K562 (cell line): ENCODE data around the gene NRF1. TPM values are rescaled to one million over a fixed set of nuclear protein-coding genes. Genes with fewer than 3 reads are reported as not detected.

ENCODE experiments used
- ATAC-seq: fragments of 200-7000 bp; cut with Tn5 transposase; 3 replicates; pipeline ENCODE4 v1.9.1; 2020; ENCODE audit warnings: moderate library complexity
- BruUV-seq: library from RNA; stranded (reverse); fragments of 400-500 nt; replicated peaks from 2 replicates; lab custom pipeline; 2021; lab: Mats Ljungman, UMichigan
- CTCF ChIA-PET: fragments of 300-600 bp; formaldehyde crosslinking; extraction: SDS; loops from one replicate; lab custom pipeline; 2021; ENCODE audit warnings: low intra/inter-chr PET ratio; lab: Yijun Ruan, JAX
- POLR2A ChIA-PET: fragments of 300-600, 350-650 bp; sonication (Branson Sonifier 250); formaldehyde crosslinking; extraction: SDS; loops from one replicate; lab custom pipeline; 2021; ENCODE audit warnings: antibody characterized with exemption, inconsistent platforms; lab: Yijun Ruan, JAX
- DNase-seq, 4 experiments: peaks; one replicate each; pipeline versions ENCODE4 v3.0.0 to v3.0.0-alpha.2; 2011 to 2018; ENCODE audit warnings: low spot score in 3 of 4, mixed read lengths in 3 of 4; ENCODE audit errors: extremely low read depth in 1 of 4
- FAIRE-seq: peaks from 2 replicates; lab custom pipeline; 2011; peaks lifted over from hg19 to GRCh38; lab: Jason Lieb, UNC
- H2AFZ ChIP-seq: 2 replicates; pipeline ENCODE4 v1.6.0; 2011; ENCODE audit warnings: low read depth, low read length, control low read depth, inconsistent platforms
- H3K27ac ChIP-seq: fragments of 200-600 bp; 3 replicates; pipeline ENCODE4 v1.8.0; 2011; ENCODE audit warnings: low read depth, mild to moderate bottlenecking, control low read depth, inconsistent platforms, low read length, moderate library complexity, mixed read lengths; ENCODE audit errors: extremely low read depth
- H3K27me3 ChIP-seq, 2 experiments: fragments of 300-600 bp in 1 of 2; 2 replicates in 1 of 2; 3 replicates in 1 of 2; pipeline versions ENCODE4 v1.6.0 to v1.8.0; 2011; ENCODE audit warnings: inconsistent platforms in 2 of 2, low read length in 2 of 2, mild to moderate bottlenecking in 1 of 2, mixed read lengths in 1 of 2, moderate library complexity in 1 of 2; ENCODE audit not compliant: control insufficient read depth in 2 of 2, insufficient read depth in 2 of 2
- H3K36me3 ChIP-seq: fragments of 300-600 bp; 3 replicates; pipeline ENCODE4 v1.8.0; 2011; ENCODE audit warnings: mild to moderate bottlenecking, low read length, inconsistent platforms; ENCODE audit not compliant: control insufficient read depth, insufficient read depth
- H3K4me1 ChIP-seq, 2 experiments: fragments of 200-600 bp in 1 of 2; replicated peaks in 1 of 2; 2 replicates in 1 of 2; 3 replicates in 1 of 2; pipeline versions ENCODE4 v1.5.1 to v1.8.0; 2011; ENCODE audit warnings: inconsistent platforms in 2 of 2, low read length in 2 of 2, mild to moderate bottlenecking in 1 of 2, mixed read lengths in 1 of 2, moderate library complexity in 1 of 2; ENCODE audit not compliant: control insufficient read depth in 2 of 2, insufficient read depth in 2 of 2
- H3K4me2 ChIP-seq: 2 replicates; pipeline ENCODE4 v1.6.1; 2011; ENCODE audit warnings: low read length, control low read depth, inconsistent platforms, mixed read lengths; ENCODE audit not compliant: insufficient read depth
- H3K4me3 ChIP-seq: fragments of 200-600 bp; sonication (generic), shearing (Covaris generic); 2 replicates; pipeline ENCODE4 v1.5.1; 2016; ENCODE audit warnings: control low read depth, inconsistent platforms
- H3K79me2 ChIP-seq: fragments of 200-600 bp; 3 replicates; pipeline ENCODE4 v1.8.0; 2011; ENCODE audit warnings: low read length, inconsistent platforms; ENCODE audit not compliant: control insufficient read depth, insufficient read depth
- H3K9ac ChIP-seq, 2 experiments: 2 replicates each; pipeline versions ENCODE4 v1.6.0 to v1.6.1; 2011; ENCODE audit warnings: low read depth in 2 of 2, low read length in 2 of 2, control low read depth in 1 of 2, inconsistent platforms in 1 of 2, mild to moderate bottlenecking in 1 of 2, mixed read lengths in 1 of 2; ENCODE audit not compliant: insufficient read depth in 1 of 2
- H3K9me1 ChIP-seq: one replicate; pipeline ENCODE4 v1.6.0; 2011; ENCODE audit warnings: inconsistent platforms, mild to moderate bottlenecking, low read length, moderate library complexity; ENCODE audit not compliant: control insufficient read depth, insufficient read depth
- H3K9me3 ChIP-seq: replicated peaks from 2 replicates; pipeline ENCODE4 v1.5.1; 2011; ENCODE audit warnings: low read depth, low read length, inconsistent platforms; ENCODE audit not compliant: control insufficient read depth, insufficient read depth
- H4K20me1 ChIP-seq: replicated peaks from 2 replicates; pipeline ENCODE4 v1.6.1; 2011; ENCODE audit warnings: low read length, inconsistent platforms, mixed read lengths; ENCODE audit not compliant: control insufficient read depth, insufficient read depth
- FOXM1 ChIP-seq, 2 experiments: fragments of 450-650 bp in 1 of 2; sonication (generic) in 1 of 2; formaldehyde crosslinking in 1 of 2; IDR thresholded peaks; 2 replicates each; pipeline versions ENCODE4 v1.6.1 to v1.9.0; 2017 to 2022; ENCODE audit warnings: low read depth in 2 of 2, mild to moderate bottlenecking in 2 of 2, missing genetic modification reagents in 1 of 2, moderate library complexity in 1 of 2
- STAG1 ChIP-seq: sonication (generic); formaldehyde crosslinking; IDR thresholded peaks from 2 replicates; pipeline ENCODE4 v1.5.0; 2020; ENCODE audit warnings: missing genetic modification reagents, borderline replicate concordance
- ZBED1 ChIP-seq: IDR thresholded peaks from 2 replicates; pipeline ENCODE4 v1.6.1; 2014
- WGBS: fragments of 100-300 bp; shearing (Covaris generic); methylation state at CpG from one replicate; pipeline ENCODE4 v1.1.6; 2016; ENCODE audit warnings: low coverage, mixed read lengths; ENCODE audit not compliant: insufficient coverage; ENCODE audit errors: missing lambda C conversion rate; 5-methylcytosine and 5-hydroxymethylcytosine counted together
- in situ Hi-C: fragments of 300-500 bp; cut with MboI; formaldehyde crosslinking; loops from 4 replicates; pipeline ENCODE4 v1.15.0; 2018; ENCODE audit warnings: inconsistent platforms, mixed read lengths
- intact Hi-C: fragments of 100-400 bp; cut with micrococcal nuclease; formaldehyde crosslinking; loops from 2 replicates; pipeline ENCODE4 v1.14.2; 2022
- polyA plus RNA-seq, 8 experiments: library from polyadenylated mRNA; depleted of rRNA in 4 of 8; stranded (reverse) in 5 of 8; unstranded in 3 of 8; fragments of >200 nt; fragmentation: Nextera tagmentation in 2 of 8; fragmentation: Illumina TruSeq in 1 of 8; extraction: Ambion mirVana in 2 of 8; extraction: Trizol in 1 of 8; gene quantifications; 2 replicates each; pipeline versions ENCODE4 v1.2.1 to v1.2.3, GENCODE V29; 2011 to 2014; ENCODE audit warnings: inconsistent platforms in 1 of 8, missing spikeins in 1 of 8
- total RNA-seq, 7 experiments: library from RNA; depleted of rRNA in 6 of 7; stranded (reverse); fragments of >200 nt in 6 of 7; fragmentation: Illumina TruSeq in 2 of 7; extraction: Trizol in 2 of 7; gene quantifications; 2 replicates each; pipeline versions ENCODE4 v1.2.1 to v1.2.3, GENCODE V29; 2011 to 2021; ENCODE audit warnings: low replicate concordance in 1 of 7
- TF ChIP-seq, protein P1 (sequence below), 2 experiments: IDR thresholded peaks; 2 replicates each; pipeline ENCODE4 v1.6.1; 2012; ENCODE audit warnings: improper control_type of control experiment in 2 of 2, low read depth in 2 of 2, low read length in 2 of 2, borderline replicate concordance in 1 of 2
- TF ChIP-seq, protein P2 (sequence below): sonication (generic); formaldehyde crosslinking; IDR thresholded peaks from 2 replicates; pipeline ENCODE4 v1.8.0; 2022; ENCODE audit warnings: mild to moderate bottlenecking, missing genetic modification reagents

NRF1 gene
- total and polyA plus RNA-seq, 9 of the 15 experiments (the other 6 are each of a cell fraction or from before 2014, with no cell fraction given) = 8.6 to 28.8 (median 20.3) TPM

DNA sequence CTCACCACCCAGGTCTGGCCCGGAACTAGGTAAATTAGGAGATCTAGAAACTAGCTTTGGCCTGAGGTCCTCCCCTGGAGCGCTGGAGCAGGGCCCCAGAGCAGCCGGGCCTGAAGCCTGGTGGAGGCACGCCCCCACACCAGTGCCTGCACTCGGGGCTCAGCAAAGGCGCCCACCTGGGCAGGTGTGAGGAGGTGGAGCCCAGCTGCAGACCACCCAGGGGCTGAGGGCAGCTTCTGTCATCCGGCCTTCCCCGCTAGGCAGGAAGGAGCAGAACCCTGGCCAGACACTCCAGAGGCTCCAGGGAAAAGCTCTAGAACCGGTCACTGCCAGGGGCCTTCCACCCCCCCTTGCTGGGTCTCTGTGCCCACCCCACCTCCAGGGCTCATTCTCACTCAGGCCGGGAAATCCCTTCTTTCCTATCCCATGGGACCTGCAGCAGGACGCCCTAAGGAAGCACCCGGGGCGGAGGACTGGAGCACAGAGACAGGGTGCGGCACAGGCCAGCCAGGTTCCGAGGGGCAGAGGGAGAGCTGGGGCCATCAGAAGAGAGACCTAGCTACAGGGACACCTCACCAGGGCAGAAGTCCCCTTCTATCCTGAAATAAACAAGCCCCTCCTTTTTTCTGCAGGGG is 161.2 kb downstream of the NRF1 start:
- no peaks in the 10 kb centered on the region; the same call in 1 of the 2 replicates for H4K20me1 ChIP-seq
- H3K4me3 ChIP-seq = no peak overlapping the region
- H3K36me3 ChIP-seq = peaks cover 2% of the 10 kb centered on the region; the same call in 1 of the 3 replicates
- ChIA-PET CTCF (no interaction called here), POLR2A (interaction anchor here (0.8 to 2.1 kb wide), 2 partner anchors 9 to 20 kb away, joined by 3 to 11 read pairs; no protein-coding TSS in a partner anchor)
- no peak overlapping the region for H2AFZ ChIP-seq
- intact Hi-C loops = no loop called here
- FAIRE-seq = no peak
- H3K9me1 ChIP-seq = no peaks in the 10 kb centered on the region
- WGBS = 73% methylated on average over 15 of the region's 15 CpGs
- no peak overlapping the region for H3K4me2 ChIP-seq
- H3K27ac ChIP-seq = no peak overlapping the region
- TF ChIP-seq ZBED1 (no peak), FOXM1 (IDR thresholded peaks at IDR 0.05; ENCODE audit: low read depth) (no peak), FOXM1 (CRISPR knock-in tag; IDR thresholded peaks at IDR 0.05; ENCODE audit: low read depth) (0 out of 2 replicates have a peak, but pooled peaks have one; percentile 30), STAG1 (CRISPR knock-in tag) (0 out of 2 replicates have a peak, but pooled peaks have one; percentile 29)
- TF ChIP-seq, protein P1, sequence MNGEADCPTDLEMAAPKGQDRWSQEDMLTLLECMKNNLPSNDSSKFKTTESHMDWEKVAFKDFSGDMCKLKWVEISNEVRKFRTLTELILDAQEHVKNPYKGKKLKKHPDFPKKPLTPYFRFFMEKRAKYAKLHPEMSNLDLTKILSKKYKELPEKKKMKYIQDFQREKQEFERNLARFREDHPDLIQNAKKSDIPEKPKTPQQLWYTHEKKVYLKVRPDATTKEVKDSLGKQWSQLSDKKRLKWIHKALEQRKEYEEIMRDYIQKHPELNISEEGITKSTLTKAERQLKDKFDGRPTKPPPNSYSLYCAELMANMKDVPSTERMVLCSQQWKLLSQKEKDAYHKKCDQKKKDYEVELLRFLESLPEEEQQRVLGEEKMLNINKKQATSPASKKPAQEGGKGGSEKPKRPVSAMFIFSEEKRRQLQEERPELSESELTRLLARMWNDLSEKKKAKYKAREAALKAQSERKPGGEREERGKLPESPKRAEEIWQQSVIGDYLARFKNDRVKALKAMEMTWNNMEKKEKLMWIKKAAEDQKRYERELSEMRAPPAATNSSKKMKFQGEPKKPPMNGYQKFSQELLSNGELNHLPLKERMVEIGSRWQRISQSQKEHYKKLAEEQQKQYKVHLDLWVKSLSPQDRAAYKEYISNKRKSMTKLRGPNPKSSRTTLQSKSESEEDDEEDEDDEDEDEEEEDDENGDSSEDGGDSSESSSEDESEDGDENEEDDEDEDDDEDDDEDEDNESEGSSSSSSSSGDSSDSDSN (IDR thresholded peaks at IDR 0.05; ENCODE audit: borderline replicate concordance in 1 of 2, low read depth in 2 of 2, low read length in 2 of 2) = no peak
- TF ChIP-seq, protein P2, sequence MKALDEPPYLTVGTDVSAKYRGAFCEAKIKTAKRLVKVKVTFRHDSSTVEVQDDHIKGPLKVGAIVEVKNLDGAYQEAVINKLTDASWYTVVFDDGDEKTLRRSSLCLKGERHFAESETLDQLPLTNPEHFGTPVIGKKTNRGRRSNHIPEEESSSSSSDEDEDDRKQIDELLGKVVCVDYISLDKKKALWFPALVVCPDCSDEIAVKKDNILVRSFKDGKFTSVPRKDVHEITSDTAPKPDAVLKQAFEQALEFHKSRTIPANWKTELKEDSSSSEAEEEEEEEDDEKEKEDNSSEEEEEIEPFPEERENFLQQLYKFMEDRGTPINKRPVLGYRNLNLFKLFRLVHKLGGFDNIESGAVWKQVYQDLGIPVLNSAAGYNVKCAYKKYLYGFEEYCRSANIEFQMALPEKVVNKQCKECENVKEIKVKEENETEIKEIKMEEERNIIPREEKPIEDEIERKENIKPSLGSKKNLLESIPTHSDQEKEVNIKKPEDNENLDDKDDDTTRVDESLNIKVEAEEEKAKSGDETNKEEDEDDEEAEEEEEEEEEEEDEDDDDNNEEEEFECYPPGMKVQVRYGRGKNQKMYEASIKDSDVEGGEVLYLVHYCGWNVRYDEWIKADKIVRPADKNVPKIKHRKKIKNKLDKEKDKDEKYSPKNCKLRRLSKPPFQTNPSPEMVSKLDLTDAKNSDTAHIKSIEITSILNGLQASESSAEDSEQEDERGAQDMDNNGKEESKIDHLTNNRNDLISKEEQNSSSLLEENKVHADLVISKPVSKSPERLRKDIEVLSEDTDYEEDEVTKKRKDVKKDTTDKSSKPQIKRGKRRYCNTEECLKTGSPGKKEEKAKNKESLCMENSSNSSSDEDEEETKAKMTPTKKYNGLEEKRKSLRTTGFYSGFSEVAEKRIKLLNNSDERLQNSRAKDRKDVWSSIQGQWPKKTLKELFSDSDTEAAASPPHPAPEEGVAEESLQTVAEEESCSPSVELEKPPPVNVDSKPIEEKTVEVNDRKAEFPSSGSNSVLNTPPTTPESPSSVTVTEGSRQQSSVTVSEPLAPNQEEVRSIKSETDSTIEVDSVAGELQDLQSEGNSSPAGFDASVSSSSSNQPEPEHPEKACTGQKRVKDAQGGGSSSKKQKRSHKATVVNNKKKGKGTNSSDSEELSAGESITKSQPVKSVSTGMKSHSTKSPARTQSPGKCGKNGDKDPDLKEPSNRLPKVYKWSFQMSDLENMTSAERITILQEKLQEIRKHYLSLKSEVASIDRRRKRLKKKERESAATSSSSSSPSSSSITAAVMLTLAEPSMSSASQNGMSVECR = 0 out of 2 replicates have a peak, but pooled peaks have one; percentile 4
- peaks cover 31 to 86% of the 10 kb centered on the region in 2 experiments for H3K4me1 ChIP-seq
- no peaks in the 10 kb centered on the region for H3K27me3 ChIP-seq
- H3K9ac ChIP-seq = peak overlapping the region in 1 of 2 experiments; percentile 32; a peak in 2 of 4 replicates
- BruUV-seq = no TSS peak
- no peak for ATAC-seq
- no peaks in the 10 kb centered on the region for H3K9me3 ChIP-seq
- DNase-seq = no peak
- in situ Hi-C loops = no loop called here
- peaks cover 10% of the 10 kb centered on the region; the same call in 2 of the 3 replicates for H3K79me2 ChIP-seq
